KMS-11 (cell line): ENCODE results near the gene C1orf53.

Experiments used
- H2AFZ ChIP-seq: fragments of 200-600 bp; sonication (generic); 2 replicates; pipeline ENCODE4 v1.6.1; 2016; ENCODE audit warnings: antibody characterized with exemption, mixed run types, low read depth
- H3K27ac ChIP-seq: fragments of 200-600 bp; sonication (generic); 2 replicates; pipeline ENCODE4 v1.6.1; 2016; ENCODE audit warnings: mild to moderate bottlenecking, mixed run types
- H3K27me3 ChIP-seq: fragments of 200-600 bp; sonication (generic); 2 replicates; pipeline ENCODE4 v1.6.1; 2017; ENCODE audit warnings: mild to moderate bottlenecking, low read depth, mixed run types, moderate library complexity; ENCODE audit not compliant: insufficient read depth
- H3K36me3 ChIP-seq: fragments of 200-600 bp; sonication (generic); 2 replicates; pipeline ENCODE4 v1.6.1; 2017; ENCODE audit warnings: mild to moderate bottlenecking, mixed run types; ENCODE audit not compliant: insufficient read depth
- H3K4me1 ChIP-seq: fragments of 200-600 bp; sonication (generic); 2 replicates; pipeline ENCODE4 v1.6.1; 2016; ENCODE audit warnings: mild to moderate bottlenecking, low read depth, mixed run types; ENCODE audit not compliant: poor library complexity, severe bottlenecking
- H3K4me2 ChIP-seq: fragments of 200-600 bp; sonication (generic); 2 replicates; pipeline ENCODE4 v1.7.0; 2016; ENCODE audit warnings: mild to moderate bottlenecking, mixed run types
- H3K4me3 ChIP-seq: fragments of 200-600 bp; sonication (generic); IDR thresholded peaks from 2 replicates; pipeline ENCODE4 v1.6.1; 2017; ENCODE audit warnings: low read depth, low read length, mixed read lengths; ENCODE audit not compliant: insufficient read depth
- H3K79me2 ChIP-seq: fragments of 200-600 bp; sonication (generic); 2 replicates; pipeline ENCODE4 v1.6.1; 2016; ENCODE audit warnings: low read depth, mixed run types; ENCODE audit not compliant: insufficient read depth
- H3K9ac ChIP-seq: fragments of 200-600 bp; sonication (generic); 2 replicates; pipeline ENCODE4 v1.6.1; 2016; ENCODE audit warnings: mild to moderate bottlenecking, mixed run types
- H4K20me1 ChIP-seq: fragments of 200-600 bp; sonication (generic); 2 replicates; pipeline ENCODE4 v1.6.1; 2016; ENCODE audit warnings: mild to moderate bottlenecking, mixed run types; ENCODE audit not compliant: insufficient read depth
- CTCF ChIP-seq: fragments of 200-600 bp; sonication (generic); conservative IDR thresholded peaks from 2 replicates; pipeline ENCODE4 v1.6.1; 2017; ENCODE audit warnings: low read depth, mild to moderate bottlenecking, antibody characterized with exemption, low read length, moderate library complexity, mixed read lengths

Gene C1orf53

GRCh38 chr1:197919346-197920066 is 17.1 kb downstream of the C1orf53 start:
- Histone ChIP-seq H3K36me3 (no peaks in the 10 kb centered on the region), H3K4me1 (no peaks in the 10 kb centered on the region), H3K4me2 (no peak overlapping the region), H3K9ac (no peak overlapping the region), H4K20me1 (no peaks in the 10 kb centered on the region), H3K79me2 (no peaks in the 10 kb centered on the region), H3K27ac (no peak overlapping the region), H3K27me3 (peaks cover 12% of the 10 kb centered on the region; the same call in 1 of the 2 replicates), H3K4me3 (no peak overlapping the region), H2AFZ (no peak overlapping the region)
- TF ChIP-seq CTCF = no peak

GRCh38 chr1:197920067-197920396 is 17.6 kb downstream of the C1orf53 start:
- no peaks in the 10 kb centered on the region for H3K36me3 ChIP-seq
- no peaks in the 10 kb centered on the region for H3K4me1 ChIP-seq
- TF ChIP-seq CTCF = no peak
- H3K27ac ChIP-seq = no peak overlapping the region
- H2AFZ ChIP-seq = no peak overlapping the region
- H3K27me3 ChIP-seq = peaks cover 9% of the 10 kb centered on the region; the same call in 1 of the 2 replicates
- no peak overlapping the region for H3K4me3 ChIP-seq
- no peaks in the 10 kb centered on the region for H4K20me1 ChIP-seq
- no peak overlapping the region for H3K9ac ChIP-seq
- no peak overlapping the region for H3K4me2 ChIP-seq
- H3K79me2 ChIP-seq = no peaks in the 10 kb centered on the region

- no peak overlapping the region for H2AFZ ChIP-seq
- H3K4me2 ChIP-seq = no peak overlapping the region
- H3K9ac ChIP-seq = no peak overlapping the region
- peaks cover 4% of the 10 kb centered on the region; the same call in 1 of the 2 replicates for H3K27me3 ChIP-seq
- H3K79me2 ChIP-seq = no peaks in the 10 kb centered on the region
- H3K36me3 ChIP-seq = no peaks in the 10 kb centered on the region
- no peaks in the 10 kb centered on the region for H3K4me1 ChIP-seq
- no peaks in the 10 kb centered on the region for H4K20me1 ChIP-seq
- no peak for TF ChIP-seq CTCF
- H3K4me3 ChIP-seq = no peak overlapping the region
- no peak overlapping the region for H3K27ac ChIP-seq
Observed at GRCh38 chr1:197920414-197921117, 18.1 kb downstream of the C1orf53 start.

- Histone ChIP-seq H4K20me1 (no peaks in the 10 kb centered on the region), H3K4me2 (no peak overlapping the region), H3K4me3 (no peak overlapping the region), H3K27me3 (0 out of 2 replicates have a peak, but pooled peaks cover 3% of the 10 kb centered on the region), H3K4me1 (no peaks in the 10 kb centered on the region), H3K9ac (no peak overlapping the region), H3K27ac (no peak overlapping the region), H3K79me2 (no peaks in the 10 kb centered on the region), H2AFZ (no peak overlapping the region), H3K36me3 (no peaks in the 10 kb centered on the region)
- TF ChIP-seq CTCF = no peak
Observed at GRCh38 chr1:197921235-197922069, 19.0 kb downstream of the C1orf53 start.
